GM11168 (cell line): Measurements from ENCODE around the gene LINGO1.

Experiments used
- in situ Hi-C: fragments of 300-500 bp; cut with MboI; formaldehyde crosslinking; loops from one replicate; pipeline ENCODE4 v1.12.0; 2022; ENCODE audit warnings: low sequenced_read_pairs; ENCODE audit not compliant: unreplicated experiment

Gene LINGO1, protein sequence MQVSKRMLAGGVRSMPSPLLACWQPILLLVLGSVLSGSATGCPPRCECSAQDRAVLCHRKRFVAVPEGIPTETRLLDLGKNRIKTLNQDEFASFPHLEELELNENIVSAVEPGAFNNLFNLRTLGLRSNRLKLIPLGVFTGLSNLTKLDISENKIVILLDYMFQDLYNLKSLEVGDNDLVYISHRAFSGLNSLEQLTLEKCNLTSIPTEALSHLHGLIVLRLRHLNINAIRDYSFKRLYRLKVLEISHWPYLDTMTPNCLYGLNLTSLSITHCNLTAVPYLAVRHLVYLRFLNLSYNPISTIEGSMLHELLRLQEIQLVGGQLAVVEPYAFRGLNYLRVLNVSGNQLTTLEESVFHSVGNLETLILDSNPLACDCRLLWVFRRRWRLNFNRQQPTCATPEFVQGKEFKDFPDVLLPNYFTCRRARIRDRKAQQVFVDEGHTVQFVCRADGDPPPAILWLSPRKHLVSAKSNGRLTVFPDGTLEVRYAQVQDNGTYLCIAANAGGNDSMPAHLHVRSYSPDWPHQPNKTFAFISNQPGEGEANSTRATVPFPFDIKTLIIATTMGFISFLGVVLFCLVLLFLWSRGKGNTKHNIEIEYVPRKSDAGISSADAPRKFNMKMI

DNA sequence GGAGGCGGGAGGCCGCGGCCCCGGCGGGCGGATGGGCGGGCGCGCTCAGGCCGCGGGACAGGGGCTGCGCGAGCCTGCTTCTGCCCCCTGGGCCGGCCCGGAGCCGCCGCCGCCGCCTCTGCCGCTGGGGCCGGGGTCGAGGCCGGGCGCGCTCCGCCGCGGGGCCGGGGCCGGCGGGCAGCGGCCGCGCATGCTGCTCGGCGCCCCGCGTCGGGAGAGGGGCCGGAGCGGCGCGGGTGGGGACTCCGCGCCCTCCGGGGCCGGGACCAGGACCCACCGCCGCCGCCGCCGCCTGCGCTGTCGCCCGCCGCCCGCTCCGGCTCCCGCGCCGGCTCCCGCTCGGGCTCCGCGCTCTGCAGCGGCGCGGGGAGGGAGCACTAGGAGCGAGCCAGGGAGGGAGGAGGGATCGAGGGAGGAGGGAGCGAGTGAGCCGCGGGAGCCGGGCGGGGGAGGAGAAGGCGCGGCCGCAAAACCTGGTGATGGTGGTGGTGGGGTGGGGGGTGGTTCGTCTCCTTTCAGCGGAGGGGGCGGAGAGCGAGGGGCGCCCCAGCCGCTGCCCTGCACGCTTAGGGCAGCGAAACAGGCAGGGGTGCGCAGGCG is at the start of gene LINGO1:
Gene LINGO1, minus strand, starts transcription at position 379 of the 600 bp plus-strand sequence. CDS start 597 bp downstream, outside the sequence.
- in situ Hi-C loops: no loop called here

DNA sequence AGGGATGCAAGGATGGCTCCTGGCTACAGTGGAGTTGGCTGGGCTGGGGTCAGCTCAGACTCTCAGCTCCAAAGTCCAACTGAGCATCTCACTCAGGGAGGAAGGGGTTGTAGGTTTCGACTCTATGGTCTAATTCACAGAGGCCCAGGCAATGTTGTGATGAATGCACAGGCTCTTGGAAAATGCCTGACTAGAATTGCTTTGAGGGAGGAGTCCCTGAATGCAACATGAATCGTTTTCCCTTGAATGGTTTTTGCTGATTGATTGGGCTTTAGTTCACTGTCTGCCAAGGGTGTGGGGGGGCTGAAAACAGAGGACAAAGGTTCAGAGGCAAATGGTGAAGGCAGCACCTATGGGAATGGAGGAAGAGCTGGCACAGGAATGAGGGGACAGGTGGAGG is 48.6 kb upstream of the LINGO1 start:
- in situ Hi-C loops: no loop called here

DNA sequence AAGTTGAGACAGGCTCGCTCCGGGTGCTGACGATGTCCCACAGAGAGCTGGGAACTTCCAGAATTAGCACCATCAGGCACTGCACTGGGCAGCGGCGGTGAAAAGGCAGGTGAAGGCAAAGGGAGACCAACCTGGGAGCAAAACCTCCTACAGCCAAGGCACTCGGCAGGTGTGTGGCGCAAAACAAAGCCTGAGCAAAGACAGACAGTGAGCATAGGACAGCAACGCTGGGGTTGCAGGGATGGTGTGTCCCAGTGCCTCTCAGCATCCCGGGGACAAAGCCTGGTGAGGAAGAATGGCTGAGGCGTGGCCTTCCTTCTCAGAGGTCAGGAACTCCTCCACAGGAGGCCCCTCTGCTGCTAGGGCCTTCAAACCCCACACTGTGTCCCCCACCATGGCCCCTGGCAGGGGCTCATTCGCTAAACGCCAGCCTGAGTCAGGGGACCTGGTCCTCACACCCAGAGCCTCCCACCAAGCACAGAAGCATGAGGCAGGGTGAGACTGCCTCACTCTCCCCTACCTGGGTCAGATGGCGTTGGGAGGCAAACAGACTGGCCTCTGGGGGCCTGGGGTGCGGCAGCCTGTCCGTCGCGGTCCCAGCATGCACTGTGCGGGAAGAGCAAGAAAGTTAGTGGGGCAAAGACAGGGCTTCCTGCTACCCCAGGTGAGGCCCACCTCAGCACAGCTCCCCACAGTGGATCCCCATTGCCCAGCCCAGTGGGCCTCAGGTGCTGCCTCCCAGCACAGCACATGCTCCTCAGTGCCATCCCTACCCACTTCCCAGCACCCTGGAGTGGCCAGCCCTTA is 44.1 kb upstream of the LINGO1 start:
- in situ Hi-C loops: no loop called here

DNA sequence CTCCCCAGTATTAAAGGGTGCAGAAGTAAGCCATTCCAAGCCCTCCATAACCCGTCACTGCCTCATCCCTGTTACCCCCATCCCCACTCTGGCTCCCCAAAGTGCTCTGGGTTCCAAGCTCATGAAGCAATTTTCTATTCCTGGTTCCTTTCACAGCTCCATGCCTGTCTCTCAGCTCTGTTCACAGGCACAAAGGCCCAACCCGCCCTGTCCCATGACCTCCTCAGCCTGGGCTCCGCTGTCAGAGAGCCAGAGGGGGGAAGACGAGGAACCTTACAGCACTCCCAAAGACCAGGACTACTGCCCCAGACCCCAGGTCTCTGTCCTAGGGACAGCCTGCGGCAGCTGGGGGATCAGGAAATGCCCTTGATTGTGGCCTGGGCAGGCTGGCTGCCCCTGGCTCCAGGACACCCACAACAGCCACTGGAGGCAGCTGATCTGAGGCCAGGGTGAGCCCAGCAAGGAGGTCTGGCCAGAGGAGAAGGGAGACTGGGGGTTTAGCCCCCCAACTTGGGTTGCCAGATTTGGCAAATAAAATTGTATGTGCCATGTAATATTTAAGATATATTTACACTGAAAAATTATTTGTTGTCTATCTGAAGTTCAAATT is 43.2 kb upstream of the LINGO1 start:
- in situ Hi-C loops: no loop called here

DNA sequence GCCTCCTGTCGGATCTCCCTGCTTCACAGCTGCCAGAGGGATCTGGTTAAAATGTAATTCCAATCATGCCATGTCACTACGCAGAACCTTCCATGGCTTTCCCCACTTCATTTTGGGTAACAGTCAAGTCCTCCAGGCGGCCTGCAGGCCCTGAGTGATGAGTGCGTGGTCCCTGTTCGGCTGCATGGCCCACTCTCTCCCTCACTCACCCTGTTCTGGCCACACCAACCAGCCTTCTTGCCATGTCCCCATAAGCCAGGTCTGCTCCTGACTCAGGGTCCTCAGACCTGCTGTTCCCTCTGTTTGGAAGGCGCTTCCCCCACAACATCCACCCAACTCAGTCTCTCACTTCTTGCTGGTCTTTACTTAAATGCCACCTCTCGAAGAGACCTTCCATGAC is 41.6 kb upstream of the LINGO1 start:
- in situ Hi-C loops: loop anchor here (25.0 kb wide), 1 partner anchor 138 kb away; no protein-coding TSS in a partner anchor

DNA sequence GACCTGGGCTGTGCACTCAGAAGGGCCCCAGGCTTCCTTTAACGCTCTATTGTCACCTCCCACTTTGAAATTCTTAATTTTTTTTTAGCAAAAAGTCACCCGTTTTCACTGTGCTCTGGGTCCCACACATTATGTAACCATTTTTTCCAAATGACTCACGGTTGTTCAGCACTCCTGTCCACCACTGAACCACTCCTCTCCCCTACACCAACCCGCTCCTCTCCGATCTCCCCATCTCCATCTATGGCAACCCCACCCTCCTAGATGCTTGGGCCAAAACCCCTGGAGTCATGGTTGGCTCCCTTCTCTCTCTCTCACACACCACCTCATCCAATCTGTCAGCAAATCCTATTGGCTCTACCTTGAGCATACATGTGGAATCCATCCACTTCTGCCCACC is 41.2 kb upstream of the LINGO1 start:
- in situ Hi-C loops: loop anchor here (25.0 kb wide), 1 partner anchor 138 kb away; no protein-coding TSS in a partner anchor

DNA sequence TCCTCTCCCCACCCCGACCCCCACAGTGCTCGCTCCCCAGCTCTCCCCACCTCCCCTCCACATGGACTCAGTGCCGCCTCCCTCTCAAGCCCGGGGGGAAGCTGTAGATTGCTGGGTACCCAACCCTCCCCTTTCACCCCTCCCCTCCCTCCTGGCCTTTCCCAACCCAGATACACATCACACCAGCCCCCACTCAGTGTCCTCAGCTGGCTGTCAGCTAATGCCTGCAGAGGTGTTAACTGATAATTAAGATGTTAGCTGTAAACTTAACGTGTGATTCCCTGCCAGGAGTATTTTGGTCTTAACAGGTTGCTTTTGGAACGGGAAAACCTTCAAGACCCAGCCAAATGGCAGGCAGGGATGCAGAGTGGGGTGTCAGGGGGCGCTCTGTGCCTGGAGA is 39.4 kb upstream of the LINGO1 start:
- in situ Hi-C loops: loop anchor here (25.0 kb wide), 1 partner anchor 140 kb away; no protein-coding TSS in a partner anchor

DNA sequence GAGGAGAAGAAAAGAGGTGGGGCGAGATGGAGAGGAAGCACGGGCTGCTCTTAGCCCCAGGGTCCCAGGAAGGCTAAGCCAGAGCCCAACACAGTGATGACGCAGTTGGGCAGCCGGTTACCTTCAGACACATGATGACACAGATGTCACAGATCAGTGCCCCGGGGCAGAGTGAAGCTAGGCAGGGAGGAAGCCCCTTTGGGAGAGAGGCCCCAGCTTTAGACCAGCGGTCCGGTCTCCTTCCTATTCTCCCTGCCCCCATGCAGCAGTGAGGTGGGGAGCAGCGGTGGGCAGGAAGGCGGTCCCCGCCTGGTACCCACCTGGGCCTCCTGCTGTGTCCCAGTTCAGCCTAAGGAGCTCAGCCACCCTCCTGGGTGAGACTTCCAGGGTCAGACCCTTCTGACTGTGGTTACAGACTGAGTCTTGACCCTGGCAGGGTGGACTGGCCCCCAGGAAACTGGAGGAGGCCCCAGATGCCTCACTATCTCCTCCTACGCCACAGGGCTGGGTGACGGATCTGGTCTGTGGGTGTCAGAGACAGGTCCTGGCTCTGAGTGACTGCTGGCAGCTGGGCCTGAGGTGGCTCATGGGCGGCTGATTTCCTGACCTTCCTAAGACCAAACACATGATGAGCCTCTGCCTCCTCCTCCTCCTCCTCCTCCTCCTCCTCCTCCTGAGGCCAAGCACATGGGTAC is 38.8 kb upstream of the LINGO1 start:
- in situ Hi-C loops: loop anchor here (25.0 kb wide), 1 partner anchor 141 kb away; no protein-coding TSS in a partner anchor

DNA sequence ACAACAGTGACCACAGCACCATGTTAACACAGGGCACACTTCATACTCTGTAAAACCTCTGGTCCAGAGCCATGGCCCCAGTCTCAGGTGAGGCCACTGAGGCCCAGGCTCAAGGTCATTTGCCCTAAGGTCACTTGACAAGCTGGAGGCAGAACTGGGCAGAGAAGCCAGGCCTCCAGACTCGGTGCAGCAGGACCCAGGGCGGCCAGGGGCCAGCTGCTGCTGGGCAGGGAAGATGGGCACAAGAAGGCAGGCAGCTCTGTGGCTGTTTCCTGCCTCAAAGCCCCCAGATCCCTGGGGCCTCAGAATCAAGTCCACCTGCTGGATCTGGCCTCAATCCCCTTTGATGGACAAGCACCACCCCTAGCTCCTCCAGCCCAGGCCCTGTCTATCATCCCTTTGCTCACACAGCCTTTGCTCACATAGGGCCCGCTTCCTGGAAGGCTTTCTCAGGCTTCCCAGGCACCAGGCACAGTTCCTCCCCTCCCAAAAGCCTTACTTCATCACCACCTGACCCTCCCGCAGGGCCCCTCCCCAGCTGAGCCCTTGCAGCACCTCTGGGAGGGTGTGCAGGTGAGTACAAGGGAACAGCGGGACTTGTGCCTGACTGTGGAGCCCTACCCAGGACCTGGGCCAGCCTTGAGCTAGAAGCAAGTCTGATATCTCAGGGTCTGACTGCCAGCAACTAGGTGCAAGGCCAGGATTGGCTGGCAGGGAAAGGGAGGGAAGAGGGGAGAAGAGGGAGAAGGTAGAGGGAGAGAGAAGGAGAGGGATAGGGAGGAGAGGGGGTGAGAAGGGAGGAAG is 38.0 kb upstream of the LINGO1 start:
- in situ Hi-C loops: loop anchor here (25.0 kb wide), 1 partner anchor 142 kb away; no protein-coding TSS in a partner anchor

DNA sequence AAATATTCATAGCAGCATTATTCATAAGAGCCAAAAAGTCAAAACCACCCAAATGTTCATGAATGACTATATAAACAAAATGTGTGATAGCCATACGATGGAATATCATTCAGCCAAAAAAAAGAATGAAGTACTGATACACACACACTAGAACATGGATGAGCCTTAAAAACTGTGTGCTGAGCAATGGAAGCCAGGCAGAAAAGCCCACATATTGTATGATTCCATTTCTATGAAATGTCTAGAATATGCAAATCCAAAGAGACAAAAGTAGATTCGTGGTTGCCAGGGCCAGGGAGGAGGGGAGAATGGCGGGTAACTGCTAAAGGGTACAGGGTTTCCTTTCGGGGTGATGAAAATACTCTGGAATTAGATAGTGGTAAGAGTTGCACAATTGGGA is 37.2 kb upstream of the LINGO1 start:
- in situ Hi-C loops: loop anchor here (25.0 kb wide), 1 partner anchor 142 kb away; no protein-coding TSS in a partner anchor

DNA sequence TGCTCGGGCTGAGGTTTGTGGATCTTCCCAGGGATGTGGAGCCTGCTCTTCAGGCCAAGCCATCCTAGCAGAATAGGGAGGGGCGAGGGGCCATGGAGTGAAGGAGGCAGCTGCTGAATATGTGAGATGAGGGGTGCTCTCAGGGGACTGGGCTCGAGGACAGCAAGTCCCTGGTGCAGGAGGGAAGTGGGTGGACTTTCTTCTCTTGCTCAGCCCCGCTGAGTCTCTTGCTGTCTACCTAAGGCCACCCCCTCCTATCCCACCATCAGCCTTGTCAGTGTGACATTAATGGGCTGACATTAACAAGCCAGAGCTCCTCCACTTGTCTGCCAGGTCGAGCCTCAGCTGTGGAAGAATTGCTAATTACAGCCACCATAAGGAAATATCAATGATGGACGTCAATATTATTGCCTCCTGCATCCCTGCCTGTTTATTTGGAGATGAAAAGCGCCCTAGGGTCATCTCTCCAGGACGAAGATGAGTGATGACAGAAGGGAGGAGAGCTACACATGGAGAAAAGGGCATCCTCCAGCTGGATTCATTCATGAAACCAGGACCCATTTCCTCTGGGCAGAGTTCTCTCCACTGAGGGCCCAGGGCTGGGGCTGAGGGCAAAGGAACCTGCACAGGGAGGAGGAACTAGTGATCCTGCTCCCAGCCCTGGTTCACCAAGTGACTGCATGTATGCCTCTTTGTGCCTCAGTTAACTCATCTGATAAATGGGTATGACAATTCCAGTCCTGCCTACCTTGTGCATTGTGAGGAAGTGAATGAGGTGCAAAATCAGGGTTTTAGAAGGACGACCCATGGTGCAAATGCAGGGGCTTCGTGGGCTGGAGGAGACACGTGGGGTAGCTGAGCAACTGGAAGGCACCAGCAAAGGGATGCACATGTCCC is 34.9 kb upstream of the LINGO1 start:
- in situ Hi-C loops: loop anchor here (25.0 kb wide), 1 partner anchor 145 kb away; no protein-coding TSS in a partner anchor

DNA sequence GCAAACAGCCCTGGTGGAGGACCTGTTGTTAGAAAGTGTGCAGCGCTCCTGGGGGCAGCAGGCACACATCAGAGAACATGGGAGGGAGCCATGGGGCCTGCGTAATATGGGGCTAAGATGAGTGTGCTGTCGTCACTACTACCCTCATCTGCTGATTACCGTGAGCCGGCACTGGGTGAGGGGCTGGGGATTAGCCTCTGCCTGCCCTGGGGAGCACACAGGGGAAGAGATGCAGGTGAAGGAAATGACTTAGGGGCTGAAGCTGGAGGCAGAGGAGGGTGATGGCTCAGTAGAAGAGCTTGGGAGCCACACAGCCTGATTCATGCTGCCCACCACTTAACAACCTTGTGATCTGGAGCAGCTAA is 33.6 kb upstream of the LINGO1 start:
- in situ Hi-C loops: loop anchor here (25.0 kb wide), 1 partner anchor 146 kb away; no protein-coding TSS in a partner anchor

DNA sequence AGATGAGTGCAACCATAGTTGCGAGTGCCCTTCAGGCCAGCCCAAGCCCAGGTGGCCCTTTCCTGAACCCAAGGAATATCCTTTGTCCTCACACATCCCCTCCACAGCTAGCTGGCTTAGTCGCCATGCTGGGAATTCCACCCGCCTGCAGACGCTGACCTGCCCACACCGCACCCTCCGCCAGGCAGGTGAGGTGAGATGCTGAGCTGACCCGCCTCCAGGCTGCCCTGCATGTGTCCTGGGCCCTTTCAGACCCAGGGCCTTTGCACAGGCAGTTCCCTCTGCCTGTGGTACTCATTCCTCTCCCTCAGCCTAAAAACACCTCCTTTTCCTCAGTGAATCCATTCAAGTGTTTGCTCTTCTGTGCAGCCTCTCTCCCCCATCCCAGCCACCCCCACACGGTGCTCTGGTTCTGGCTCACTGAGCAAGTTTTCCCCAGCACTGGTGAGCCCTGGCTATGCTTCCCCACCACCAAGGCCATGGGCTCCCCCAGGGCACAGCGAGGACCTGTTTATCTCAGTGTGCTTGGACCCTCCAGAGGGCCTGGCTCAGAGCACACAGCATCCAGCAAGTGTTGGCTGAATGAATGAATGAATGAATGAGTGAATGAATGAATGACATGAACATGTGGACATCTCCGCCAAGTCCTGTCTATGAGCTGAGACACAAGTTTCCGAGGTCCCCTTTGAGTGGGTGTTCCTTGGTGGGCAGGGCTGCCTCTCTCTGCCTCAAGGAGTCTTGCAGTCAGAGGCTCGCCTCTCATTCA is 33.0 kb upstream of the LINGO1 start:
- in situ Hi-C loops: loop anchor here (25.0 kb wide), 1 partner anchor 147 kb away; no protein-coding TSS in a partner anchor

DNA sequence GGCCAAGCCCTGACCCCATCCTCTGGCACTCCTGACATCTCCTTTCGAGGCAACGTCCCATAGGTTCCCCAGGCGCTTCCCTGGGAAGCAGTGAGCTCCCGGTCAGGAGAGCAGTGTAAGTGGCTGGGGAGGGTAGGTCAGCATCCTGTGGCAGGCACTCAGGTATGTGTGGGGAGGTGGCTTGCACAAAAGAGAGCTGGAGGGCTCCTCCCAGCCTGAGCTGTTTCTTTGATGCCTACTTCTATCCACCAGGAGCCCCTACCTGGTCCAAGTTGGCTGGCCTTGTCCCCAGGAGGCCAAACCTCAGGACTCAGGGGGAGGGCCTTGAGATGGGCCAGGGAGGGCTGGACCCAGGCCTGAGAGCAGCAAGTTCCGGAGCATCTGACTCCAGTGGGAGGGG is 31.7 kb upstream of the LINGO1 start:
- in situ Hi-C loops: loop anchor here (25.0 kb wide), 1 partner anchor 148 kb away; no protein-coding TSS in a partner anchor

DNA sequence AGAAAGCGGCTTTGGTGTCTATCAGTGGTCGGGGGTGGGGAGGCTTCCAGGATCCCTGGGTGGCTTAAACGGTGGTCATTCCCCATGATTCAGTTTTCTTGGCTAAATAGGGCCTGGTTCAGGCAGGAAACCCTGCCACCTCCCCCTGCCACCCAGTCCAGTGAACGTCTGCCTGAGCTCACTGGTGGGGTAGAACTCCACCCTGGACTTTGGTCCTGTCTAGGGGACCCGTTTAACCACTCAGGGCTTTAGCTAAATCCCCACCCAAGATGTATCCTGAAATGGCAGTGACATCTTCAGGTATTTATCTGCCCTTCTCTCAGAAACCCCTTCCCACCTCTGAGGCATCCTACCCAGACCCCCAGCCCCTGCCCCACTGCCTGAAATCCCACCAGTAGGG is 30.5 kb upstream of the LINGO1 start:
- in situ Hi-C loops: loop anchor here (25.0 kb wide), 1 partner anchor 149 kb away; no protein-coding TSS in a partner anchor
